Activated B cell treated with CpG ODN at 0.5 μM for 24 hours (primary cell): Measurements from ENCODE around the gene OR52I2. TPM values are rescaled to one million over a fixed set of nuclear protein-coding genes. Genes with fewer than 3 reads are reported as not detected.

Experiments
- ATAC-seq: fragments of 200-7000 bp; cut with Tn5 transposase; one replicate; pipeline ENCODE4 v1.10.0; 2021; ENCODE audit warnings: low read depth, mild to moderate bottlenecking, moderate library complexity
- CTCF ChIA-PET: fragments of 350-600 bp; sonication (Branson Sonifier 250); formaldehyde crosslinking; loops from one replicate; lab custom pipeline; 2021; ENCODE audit warnings: antibody characterized with exemption; lab: Charles Lee
- POLR2A ChIA-PET: fragments of 350-600 bp; sonication (Branson Sonifier 250); formaldehyde crosslinking; loops from one replicate; lab custom pipeline; 2021; ENCODE audit warnings: antibody characterized with exemption; lab: Charles Lee
- DNase-seq: peaks from one replicate; pipeline ENCODE4 v3.0.0; 2022
- H3K27ac Mint-ChIP-seq: one replicate; pipeline ENCODE4 v1.8.0; 2020; ENCODE audit warnings: mixed read lengths
- H3K27me3 Mint-ChIP-seq: one replicate; pipeline ENCODE4 v1.8.0; 2021; ENCODE audit warnings: mixed read lengths
- H3K36me3 Mint-ChIP-seq: one replicate; pipeline ENCODE4 v1.8.0; 2021; ENCODE audit warnings: low read depth, mixed read lengths
- H3K4me1 Mint-ChIP-seq: one replicate; pipeline ENCODE4 v1.8.0; 2021; ENCODE audit warnings: mixed read lengths
- H3K4me3 Mint-ChIP-seq: one replicate; pipeline ENCODE4 v1.8.0; 2020; ENCODE audit warnings: mild to moderate bottlenecking, mixed read lengths
- H3K9me3 Mint-ChIP-seq: one replicate; pipeline ENCODE4 v1.8.0; 2020; ENCODE audit warnings: mixed read lengths
- CTCF ChIP-seq: fragments of 200-600 bp; IDR thresholded peaks from one replicate; pipeline ENCODE4 v1.8.0; 2022; ENCODE audit warnings: antibody characterized with exemption, mild to moderate bottlenecking
- intact Hi-C: fragments of 100-400 bp; cut with micrococcal nuclease; formaldehyde crosslinking; loops from one replicate; pipeline ENCODE4 v1.15.1; 2024
- total RNA-seq: library from RNA; stranded (reverse); gene quantifications from 2 replicates; pipeline ENCODE4 v1.2.3, GENCODE V29; 2022

The OR52I2 gene
- not detected in 2 replicates for total RNA-seq

GRCh38 chr11:4581443-4581842, at the start of gene OR52I2:
OR52I2 (plus strand) TSS chr11:4581743.
- Mint-ChIP-seq H3K9me3 (no peaks in the 10 kb centered on the region), H3K27ac (no peak within 1 kb of the TSS), H3K27me3 (peaks cover 24% of the 10 kb centered on the region), H3K36me3 (no peaks in the 10 kb centered on the region), H3K4me1 (no peaks in the 10 kb centered on the region), H3K4me3 (no peak within 1 kb of the TSS)
- no peak for TF ChIP-seq CTCF
- DNase-seq (no peak), ATAC-seq (no peak)
- ChIA-PET CTCF (no interaction called here), POLR2A (interaction anchor here (0.7 kb wide), 1 partner anchor 44 kb away, joined by 3 read pairs; no protein-coding TSS in a partner anchor)
- intact Hi-C loops = no loop called here

GRCh38 chr11:4539603-4540219, 41.8 kb upstream of the OR52I2 start:
- peak; percentile 37 for ATAC-seq
- no peak for TF ChIP-seq CTCF
- peaks cover 4% of the 10 kb centered on the region for H3K27me3 Mint-ChIP-seq
- ChIA-PET POLR2A (no interaction called here), CTCF (interaction anchor here (0.7 to 6.0 kb wide), 3 partner anchors 46 to 355 kb away, joined by 3 to 73 read pairs (median 4); no protein-coding TSS in a partner anchor)
- no peaks in the 10 kb centered on the region for H3K9me3 Mint-ChIP-seq
- H3K4me3 Mint-ChIP-seq = no peak overlapping the region
- H3K27ac Mint-ChIP-seq = no peak overlapping the region
- H3K36me3 Mint-ChIP-seq = no peaks in the 10 kb centered on the region
- intact Hi-C loops = loop anchor here (1.0 kb wide), 1 partner anchor 352 kb away; no protein-coding TSS in a partner anchor
- H3K4me1 Mint-ChIP-seq = no peaks in the 10 kb centered on the region
- DNase-seq = no peak

- TF ChIP-seq CTCF = no peak
- ChIA-PET POLR2A (no interaction called here), CTCF (interaction anchor here (1.1 to 6.0 kb wide), 3 partner anchors 10 to 358 kb away, joined by 3 to 73 read pairs (median 4); no protein-coding TSS in a partner anchor)
- DNase-seq (no peak), ATAC-seq (no peak)
- no peaks in the 10 kb centered on the region for H3K4me1 Mint-ChIP-seq
- no peak overlapping the region for H3K4me3 Mint-ChIP-seq
- peaks cover 6% of the 10 kb centered on the region for H3K27me3 Mint-ChIP-seq
- intact Hi-C loops = no loop called here
- H3K36me3 Mint-ChIP-seq = no peaks in the 10 kb centered on the region
- no peaks in the 10 kb centered on the region for H3K9me3 Mint-ChIP-seq
- H3K27ac Mint-ChIP-seq = no peak overlapping the region
Observed at GRCh38 chr11:4541071-4541470, 40.5 kb upstream of the OR52I2 start.

- CTCF ChIA-PET = interaction anchor here (1.5 to 6.0 kb wide), 2 partner anchors 357 kb away, joined by 5 to 73 read pairs; no protein-coding TSS in a partner anchor
- intact Hi-C loops = no loop called here
- TF ChIP-seq CTCF = no peak
- Mint-ChIP-seq H3K27me3 (peaks cover 3% of the 10 kb centered on the region), H3K4me3 (no peak overlapping the region), H3K9me3 (no peaks in the 10 kb centered on the region), H3K27ac (no peak overlapping the region), H3K4me1 (no peaks in the 10 kb centered on the region), H3K36me3 (no peaks in the 10 kb centered on the region)
- POLR2A ChIA-PET = no interaction called here
- no peak for ATAC-seq
- no peak for DNase-seq
Observed at GRCh38 chr11:4543561-4543960, 38.0 kb upstream of the OR52I2 start.

- peaks cover 3% of the 10 kb centered on the region for H3K27me3 Mint-ChIP-seq
- TF ChIP-seq CTCF = no peak
- DNase-seq (no peak), ATAC-seq (no peak)
- H3K4me3 Mint-ChIP-seq = no peak within 1 kb of the TSS
- H3K9me3 Mint-ChIP-seq = no peaks in the 10 kb centered on the region
- H3K27ac Mint-ChIP-seq = no peak within 1 kb of the TSS
- no peaks in the 10 kb centered on the region for H3K4me1 Mint-ChIP-seq
- ChIA-PET CTCF (interaction anchor here (1.5 kb wide), 1 partner anchor 358 kb away, joined by 5 read pairs; no protein-coding TSS in a partner anchor), POLR2A (no interaction called here)
- intact Hi-C loops = no loop called here
- H3K36me3 Mint-ChIP-seq = no peaks in the 10 kb centered on the region
Observed at GRCh38 chr11:4544891-4545290, 36.7 kb upstream of the OR52I2 start, which contains the start of gene OR52M1. OR52M1 (plus strand) TSS chr11:4545191; CDS start chr11:4545191, 0 bp downstream.
